DOHH2 (cell line): ENCODE results near the gene NOC4L.

Source experiments
- H3F3A ChIP-seq: fragments of 200-600 bp; sonication (generic), shearing (Covaris generic); 2 replicates; pipeline ENCODE4 v1.6.0; 2016; ENCODE audit warnings: antibody characterized with exemption, mild to moderate bottlenecking; ENCODE audit not compliant: control insufficient read depth, insufficient read depth
- H3K27ac ChIP-seq: fragments of 200-600 bp; sonication (generic); 2 replicates; pipeline ENCODE4 v1.5.1; 2014; ENCODE audit warnings: low read depth, mild to moderate bottlenecking, low read length, moderate library complexity
- H3K27me3 ChIP-seq: fragments of 200-600 bp; sonication (generic); 2 replicates; pipeline ENCODE4 v1.6.1; 2014; ENCODE audit warnings: mild to moderate bottlenecking, low read length, mixed read lengths; ENCODE audit not compliant: control insufficient read depth
- H3K36me3 ChIP-seq: fragments of 200-600 bp; sonication (generic); 2 replicates; pipeline ENCODE4 v1.6.1; 2014; ENCODE audit warnings: mild to moderate bottlenecking, low read length, moderate library complexity, mixed read lengths; ENCODE audit not compliant: control insufficient read depth
- H3K4me1 ChIP-seq: fragments of 200-600 bp; sonication (generic); 2 replicates; pipeline ENCODE4 v1.6.1; 2014; ENCODE audit warnings: mild to moderate bottlenecking, low read length, mixed read lengths; ENCODE audit not compliant: control insufficient read depth
- H3K4me2 ChIP-seq: fragments of 200-600 bp; sonication (generic); 2 replicates; pipeline ENCODE4 v1.6.0; 2014; ENCODE audit warnings: mild to moderate bottlenecking, low read length, moderate library complexity
- H3K4me3 ChIP-seq: fragments of 200-600 bp; sonication (generic); 2 replicates; pipeline ENCODE4 v1.5.1; 2014; ENCODE audit warnings: mild to moderate bottlenecking, low read length, mixed read lengths
- H3K79me2 ChIP-seq: fragments of 200-600 bp; sonication (generic); 2 replicates; pipeline ENCODE4 v1.6.1; 2014; ENCODE audit warnings: mild to moderate bottlenecking, low read length, mixed read lengths; ENCODE audit not compliant: control insufficient read depth
- H3K9me2 ChIP-seq: fragments of 200-600 bp; sonication (generic); replicated peaks from 2 replicates; pipeline ENCODE4 v1.6.1; 2014; ENCODE audit warnings: mild to moderate bottlenecking, low read length, mixed read lengths; ENCODE audit not compliant: control insufficient read depth
- H3K9me3 ChIP-seq: fragments of 200-600 bp; sonication (generic); 2 replicates; pipeline ENCODE4 v1.6.1; 2014; ENCODE audit warnings: antibody characterized with exemption, low read length, mixed read lengths; ENCODE audit not compliant: control insufficient read depth, insufficient read depth
- H4K20me1 ChIP-seq: fragments of 200-600 bp; sonication (generic); 2 replicates; pipeline ENCODE4 v1.6.0; 2014; ENCODE audit warnings: low read depth, mild to moderate bottlenecking, antibody characterized with exemption, low read length, moderate library complexity; ENCODE audit not compliant: control insufficient read depth, insufficient read depth
- EZH2phosphoT487 ChIP-seq: fragments of 200-600 bp; sonication (generic); IDR thresholded peaks from 2 replicates; pipeline ENCODE4 v1.6.1; 2017; ENCODE audit warnings: borderline replicate concordance, mild to moderate bottlenecking, antibody characterized with exemption, low read length, moderate library complexity, mixed read lengths
- TF ChIP-seq, protein P1 (sequence below): fragments of 200-600 bp; sonication (generic); IDR thresholded peaks from one replicate; pipeline ENCODE4 v1.5.1; 2014; ENCODE audit warnings: antibody characterized with exemption, mild to moderate bottlenecking, low read depth, low read length; ENCODE audit not compliant: poor library complexity, severe bottlenecking

Gene NOC4L

GRCh38 chr12:132163911-132164288, 19.6 kb downstream of the NOC4L start:
- no peaks in the 10 kb centered on the region for H3K79me2 ChIP-seq
- H3K27me3 ChIP-seq, result no peaks in the 10 kb centered on the region
- H3K9me2 ChIP-seq, result no peaks in the 10 kb centered on the region
- no peaks in the 10 kb centered on the region for H4K20me1 ChIP-seq
- H3K4me1 ChIP-seq, result no peaks in the 10 kb centered on the region
- no peak overlapping the region for H3K27ac ChIP-seq
- no peak overlapping the region for H3K4me2 ChIP-seq
- TF ChIP-seq, protein P1, sequence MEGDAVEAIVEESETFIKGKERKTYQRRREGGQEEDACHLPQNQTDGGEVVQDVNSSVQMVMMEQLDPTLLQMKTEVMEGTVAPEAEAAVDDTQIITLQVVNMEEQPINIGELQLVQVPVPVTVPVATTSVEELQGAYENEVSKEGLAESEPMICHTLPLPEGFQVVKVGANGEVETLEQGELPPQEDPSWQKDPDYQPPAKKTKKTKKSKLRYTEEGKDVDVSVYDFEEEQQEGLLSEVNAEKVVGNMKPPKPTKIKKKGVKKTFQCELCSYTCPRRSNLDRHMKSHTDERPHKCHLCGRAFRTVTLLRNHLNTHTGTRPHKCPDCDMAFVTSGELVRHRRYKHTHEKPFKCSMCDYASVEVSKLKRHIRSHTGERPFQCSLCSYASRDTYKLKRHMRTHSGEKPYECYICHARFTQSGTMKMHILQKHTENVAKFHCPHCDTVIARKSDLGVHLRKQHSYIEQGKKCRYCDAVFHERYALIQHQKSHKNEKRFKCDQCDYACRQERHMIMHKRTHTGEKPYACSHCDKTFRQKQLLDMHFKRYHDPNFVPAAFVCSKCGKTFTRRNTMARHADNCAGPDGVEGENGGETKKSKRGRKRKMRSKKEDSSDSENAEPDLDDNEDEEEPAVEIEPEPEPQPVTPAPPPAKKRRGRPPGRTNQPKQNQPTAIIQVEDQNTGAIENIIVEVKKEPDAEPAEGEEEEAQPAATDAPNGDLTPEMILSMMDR, result peak; percentile 6
- no peak for TF ChIP-seq EZH2phosphoT487
- H3K36me3 ChIP-seq, result no peaks in the 10 kb centered on the region
- no peaks in the 10 kb centered on the region; the same call in 1 of the 2 replicates for H3F3A ChIP-seq
- peaks cover 9% of the 10 kb centered on the region; the same call in 1 of the 2 replicates for H3K9me3 ChIP-seq
- no peak overlapping the region for H3K4me3 ChIP-seq

- Histone ChIP-seq H3F3A (no peaks in the 10 kb centered on the region; the same call in 1 of the 2 replicates), H3K9me2 (no peaks in the 10 kb centered on the region), H3K36me3 (no peaks in the 10 kb centered on the region), H3K4me2 (no peak overlapping the region), H4K20me1 (no peaks in the 10 kb centered on the region), H3K79me2 (no peaks in the 10 kb centered on the region), H3K4me1 (no peaks in the 10 kb centered on the region), H3K4me3 (no peak overlapping the region), H3K9me3 (peaks cover 9% of the 10 kb centered on the region; the same call in 1 of the 2 replicates), H3K27me3 (no peaks in the 10 kb centered on the region), H3K27ac (no peak overlapping the region)
- TF ChIP-seq, protein P1, result no peak
- no peak for TF ChIP-seq EZH2phosphoT487
Measured at GRCh38 chr12:132164426-132164825, 20.2 kb downstream of the NOC4L start.

DNA sequence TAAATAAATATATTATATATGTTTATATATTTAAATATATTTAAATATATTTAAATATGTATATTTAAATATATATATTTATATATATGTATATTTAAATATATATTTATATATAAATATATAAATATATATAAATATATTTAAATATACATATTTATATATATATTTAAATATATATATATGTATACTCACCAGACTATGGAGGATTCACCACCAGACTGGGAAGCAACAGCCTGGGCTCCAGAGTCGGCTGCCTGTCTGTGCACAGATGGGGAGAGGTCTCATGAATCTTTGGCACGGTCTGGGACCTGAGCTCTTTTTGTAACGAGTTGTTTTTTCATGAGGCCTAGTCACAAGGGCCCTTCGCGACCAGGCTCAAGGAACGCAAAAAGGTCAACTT, 21.3 kb downstream of the NOC4L start:
- no peaks in the 10 kb centered on the region for H3K79me2 ChIP-seq
- H3K4me3 ChIP-seq, result no peak overlapping the region
- H3K9me2 ChIP-seq, result no peaks in the 10 kb centered on the region
- H3K9me3 ChIP-seq, result peaks cover 9% of the 10 kb centered on the region; the same call in 1 of the 2 replicates
- H3K4me2 ChIP-seq, result no peak overlapping the region
- no peaks in the 10 kb centered on the region for H3K27me3 ChIP-seq
- H3K4me1 ChIP-seq, result no peaks in the 10 kb centered on the region
- H3F3A ChIP-seq, result no peaks in the 10 kb centered on the region; the same call in 1 of the 2 replicates
- no peaks in the 10 kb centered on the region for H4K20me1 ChIP-seq
- no peaks in the 10 kb centered on the region for H3K36me3 ChIP-seq
- TF ChIP-seq, protein P1, result no peak
- TF ChIP-seq EZH2phosphoT487, result no peak
- no peak overlapping the region for H3K27ac ChIP-seq

- Histone ChIP-seq H3K9me3 (peaks cover 9% of the 10 kb centered on the region; the same call in 1 of the 2 replicates), H3K4me2 (no peak overlapping the region), H3K4me1 (no peaks in the 10 kb centered on the region), H3K4me3 (no peak overlapping the region), H3K27ac (no peak overlapping the region), H3F3A (no peaks in the 10 kb centered on the region; the same call in 1 of the 2 replicates), H3K36me3 (no peaks in the 10 kb centered on the region), H3K79me2 (no peaks in the 10 kb centered on the region), H3K27me3 (no peaks in the 10 kb centered on the region), H4K20me1 (no peaks in the 10 kb centered on the region), H3K9me2 (no peaks in the 10 kb centered on the region)
- TF ChIP-seq, protein P1, result no peak
- no peak for TF ChIP-seq EZH2phosphoT487
Measured at GRCh38 chr12:132166093-132166492, 21.8 kb downstream of the NOC4L start.
